ENCODE measurements around the gene NCS1. TPM values are rescaled to one million over a fixed set of nuclear protein-coding genes. Genes with fewer than 3 reads are reported as not detected.

NCS1 gene
- total RNA-seq, 2 experiments from 2014 or later: 0.17 TPM; not detected in 1

DNA sequence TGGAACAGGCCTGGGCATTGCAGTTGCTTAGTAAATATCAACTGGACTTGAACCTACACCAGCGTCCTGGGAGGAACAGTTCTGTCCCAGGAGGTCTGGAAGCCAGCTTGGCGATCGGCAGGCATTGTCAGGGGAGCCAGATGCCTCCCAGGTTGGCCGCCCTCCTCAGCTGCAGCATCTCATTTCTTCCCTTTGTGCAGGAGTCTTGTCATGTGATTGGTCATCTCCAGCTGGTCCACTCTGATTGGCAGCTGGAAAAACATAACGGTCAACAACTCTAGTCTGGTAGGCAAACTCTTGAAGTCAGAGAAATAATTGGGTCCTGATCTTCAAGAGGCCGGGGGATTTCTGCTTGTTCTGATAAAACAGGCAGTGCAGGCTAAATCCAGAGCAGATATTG lies 29.6 kb upstream of the NCS1 start:
- POLR2A ChIA-PET: no interaction called here
- TF ChIP-seq, protein P1, sequence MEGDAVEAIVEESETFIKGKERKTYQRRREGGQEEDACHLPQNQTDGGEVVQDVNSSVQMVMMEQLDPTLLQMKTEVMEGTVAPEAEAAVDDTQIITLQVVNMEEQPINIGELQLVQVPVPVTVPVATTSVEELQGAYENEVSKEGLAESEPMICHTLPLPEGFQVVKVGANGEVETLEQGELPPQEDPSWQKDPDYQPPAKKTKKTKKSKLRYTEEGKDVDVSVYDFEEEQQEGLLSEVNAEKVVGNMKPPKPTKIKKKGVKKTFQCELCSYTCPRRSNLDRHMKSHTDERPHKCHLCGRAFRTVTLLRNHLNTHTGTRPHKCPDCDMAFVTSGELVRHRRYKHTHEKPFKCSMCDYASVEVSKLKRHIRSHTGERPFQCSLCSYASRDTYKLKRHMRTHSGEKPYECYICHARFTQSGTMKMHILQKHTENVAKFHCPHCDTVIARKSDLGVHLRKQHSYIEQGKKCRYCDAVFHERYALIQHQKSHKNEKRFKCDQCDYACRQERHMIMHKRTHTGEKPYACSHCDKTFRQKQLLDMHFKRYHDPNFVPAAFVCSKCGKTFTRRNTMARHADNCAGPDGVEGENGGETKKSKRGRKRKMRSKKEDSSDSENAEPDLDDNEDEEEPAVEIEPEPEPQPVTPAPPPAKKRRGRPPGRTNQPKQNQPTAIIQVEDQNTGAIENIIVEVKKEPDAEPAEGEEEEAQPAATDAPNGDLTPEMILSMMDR (IDR thresholded peaks at IDR 0.05): no peak
- Mint-ChIP-seq H3K36me3 (ENCODE audit: low read depth) (peaks cover 5% of the 10 kb centered on the region), H3K9me3 (no peaks in the 10 kb centered on the region), H3K4me3 (no peak overlapping the region), H3K27me3 (peaks cover 28% of the 10 kb centered on the region), H3K4me1 (ENCODE audit: low read depth) (peaks cover 42% of the 10 kb centered on the region), H3K27ac (no peak overlapping the region)
- Histone ChIP-seq H3K4me3 (ENCODE audit: low read length) (no peak overlapping the region), H3K9me3 (ENCODE audit: control insufficient read depth in 1 of 2, insufficient read depth in 1 of 2, low read length in 2 of 2) (peaks cover 0 to 5% of the 10 kb centered on the region in 2 experiments), H3K36me3 (ENCODE audit: insufficient read depth, low read length) (no peaks in the 10 kb centered on the region), H3K27ac (ENCODE audit: low read depth in 1 of 2, low read length in 2 of 2) (no peak overlapping the region), H3K27me3 (ENCODE audit: control insufficient read depth in 1 of 2, insufficient read depth in 2 of 2, low read length in 2 of 2) (peaks cover 6 to 9% of the 10 kb centered on the region in 2 experiments), H3K4me1 (ENCODE audit: insufficient read depth, low read length) (peaks cover 25% of the 10 kb centered on the region)
- DNase-seq: no peak
- no peak for ATAC-seq (ENCODE audit: poor library complexity)
- CTCF ChIA-PET: no interaction called here
- intact Hi-C loops (cut with DNase I, micrococcal nuclease): no loop called here

DNA sequence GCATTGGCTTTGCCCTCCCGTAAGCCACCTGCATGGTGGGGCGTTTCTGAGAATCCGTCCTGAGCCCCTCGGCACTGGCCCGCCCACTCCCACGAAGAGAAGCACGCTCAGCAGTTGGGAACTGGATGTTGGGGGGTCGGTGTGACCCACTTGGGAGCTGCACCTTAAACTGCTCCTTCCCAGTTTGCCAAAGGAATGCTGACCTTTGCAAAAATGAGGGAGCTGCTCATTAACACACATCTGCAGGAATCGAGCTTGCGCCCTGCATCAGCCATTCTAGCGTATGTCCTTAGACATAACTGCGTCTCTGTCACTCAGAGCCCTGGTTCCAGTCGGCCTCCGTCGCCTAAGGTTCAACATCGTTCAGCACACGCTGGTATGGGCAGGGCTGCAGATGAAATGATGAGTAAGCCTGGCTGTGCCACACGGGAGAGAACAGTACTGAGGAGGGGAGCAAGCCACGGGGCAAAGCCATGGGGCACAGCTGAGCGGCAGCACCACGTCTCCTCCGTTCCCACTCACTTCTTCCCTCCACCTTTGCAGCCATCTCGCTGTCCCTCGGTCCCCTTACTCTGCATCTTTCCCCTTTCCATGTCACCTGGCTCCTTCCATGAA lies 28.8 kb upstream of the NCS1 start:
- Mint-ChIP-seq H3K27ac (no peak overlapping the region), H3K4me1 (ENCODE audit: low read depth) (peaks cover 35% of the 10 kb centered on the region), H3K9me3 (no peaks in the 10 kb centered on the region), H3K36me3 (ENCODE audit: low read depth) (peaks cover 4% of the 10 kb centered on the region), H3K4me3 (no peak overlapping the region), H3K27me3 (peaks cover 31% of the 10 kb centered on the region)
- H3K36me3 ChIP-seq (ENCODE audit: insufficient read depth, low read length): no peaks in the 10 kb centered on the region
- H3K9me3 ChIP-seq (ENCODE audit: control insufficient read depth in 1 of 2, insufficient read depth in 1 of 2, low read length in 2 of 2): peaks cover 0 to 5% of the 10 kb centered on the region in 2 experiments
- DNase-seq: no peak
- peaks cover 6 to 9% of the 10 kb centered on the region in 2 experiments for H3K27me3 ChIP-seq (ENCODE audit: control insufficient read depth in 1 of 2, insufficient read depth in 2 of 2, low read length in 2 of 2)
- TF ChIP-seq, protein P1 (IDR thresholded peaks at IDR 0.05): no peak
- peaks cover 18% of the 10 kb centered on the region for H3K4me1 ChIP-seq (ENCODE audit: insufficient read depth, low read length)
- H3K4me3 ChIP-seq (ENCODE audit: low read length): no peak overlapping the region
- ChIA-PET POLR2A (interaction anchor here (0.6 to 2.4 kb wide), 2 partner anchors 15 to 128 kb away, joined by 3 to 6 read pairs; no protein-coding TSS in a partner anchor), CTCF (no interaction called here)
- H3K27ac ChIP-seq (ENCODE audit: low read depth in 1 of 2, low read length in 2 of 2): no peak overlapping the region
- ATAC-seq (ENCODE audit: poor library complexity): no peak
- intact Hi-C loops (cut with DNase I, micrococcal nuclease): no loop called here

DNA sequence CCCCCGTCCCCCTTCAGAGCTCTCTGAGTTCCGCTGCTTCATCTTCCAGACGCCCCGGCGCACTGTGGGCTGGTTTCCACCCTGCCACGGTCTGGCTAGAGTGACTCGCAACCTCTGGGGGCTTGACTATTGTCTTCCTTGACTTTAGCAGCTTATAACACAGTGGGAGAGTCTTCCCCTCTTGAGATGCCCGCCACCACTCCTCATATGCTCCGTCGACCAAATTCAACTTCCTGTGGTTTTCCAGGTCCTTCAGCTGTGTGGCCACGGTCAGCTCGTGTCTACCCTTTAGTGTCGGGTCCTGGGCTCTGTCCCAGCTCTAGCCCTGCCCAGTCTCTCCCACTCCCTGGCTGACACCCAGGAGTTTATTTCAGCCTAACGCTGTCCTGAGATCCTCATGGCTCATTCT lies 28.2 kb upstream of the NCS1 start:
- intact Hi-C loops (cut with DNase I, micrococcal nuclease): no loop called here
- POLR2A ChIA-PET: interaction anchor here (0.6 to 2.4 kb wide), 2 partner anchors 16 to 128 kb away, joined by 3 to 6 read pairs; no protein-coding TSS in a partner anchor
- H3K4me3 ChIP-seq (ENCODE audit: low read length): no peak overlapping the region
- H3K9me3 ChIP-seq (ENCODE audit: control insufficient read depth in 1 of 2, insufficient read depth in 1 of 2, low read length in 2 of 2): peaks cover 0 to 5% of the 10 kb centered on the region in 2 experiments
- H3K27ac ChIP-seq (ENCODE audit: low read depth in 1 of 2, low read length in 2 of 2): no peak overlapping the region
- H3K36me3 ChIP-seq (ENCODE audit: insufficient read depth, low read length): no peaks in the 10 kb centered on the region
- no peak overlapping the region for H3K4me3 Mint-ChIP-seq
- no peak for ATAC-seq (ENCODE audit: poor library complexity)
- H3K27me3 ChIP-seq (ENCODE audit: control insufficient read depth in 1 of 2, insufficient read depth in 2 of 2, low read length in 2 of 2): peaks cover 6 to 9% of the 10 kb centered on the region in 2 experiments
- H3K27me3 Mint-ChIP-seq: peaks cover 31% of the 10 kb centered on the region
- H3K4me1 ChIP-seq (ENCODE audit: insufficient read depth, low read length): peaks cover 12% of the 10 kb centered on the region
- TF ChIP-seq, protein P1 (IDR thresholded peaks at IDR 0.05): no peak
- no peaks in the 10 kb centered on the region for H3K9me3 Mint-ChIP-seq
- H3K27ac Mint-ChIP-seq: no peak overlapping the region
- H3K4me1 Mint-ChIP-seq (ENCODE audit: low read depth): peaks cover 29% of the 10 kb centered on the region
- no peaks in the 10 kb centered on the region for H3K36me3 Mint-ChIP-seq (ENCODE audit: low read depth)
- no peak for DNase-seq
- CTCF ChIA-PET: no interaction called here

Measured in CD4-positive, alpha-beta T cell (primary cell).